Lower lobe of right lung (tissue), 2 donors: ENCODE results near the gene ACCS. TPM values are rescaled to one million over a fixed set of nuclear protein-coding genes. Genes with fewer than 3 reads are reported as not detected.
A peak's percentile ranks its signal among the peaks of the same experiment; 100 is the strongest.

Experiments
- ATAC-seq, 2 donors: fragments of 200-7000 bp; cut with Tn5 transposase; one replicate each; pipeline ENCODE4 v1.9.1; 2020 to 2022; ENCODE audit warnings: mild to moderate bottlenecking in 2 of 2, moderate library complexity in 2 of 2
- DNase-seq: peaks from one replicate; pipeline ENCODE4 v3.0.0-alpha.2; 2020
- H3K27ac ChIP-seq: fragments of 200-600 bp; one replicate; pipeline ENCODE4 v1.8.0; 2022
- H3K27me3 ChIP-seq: fragments of 200-600 bp; one replicate; pipeline ENCODE4 v1.8.0; 2022; ENCODE audit warnings: low read depth
- H3K36me3 ChIP-seq: fragments of 200-600 bp; one replicate; pipeline ENCODE4 v1.8.0; 2022; ENCODE audit warnings: mild to moderate bottlenecking
- H3K4me1 ChIP-seq: fragments of 200-600 bp; one replicate; pipeline ENCODE4 v1.8.0; 2022
- H3K4me3 ChIP-seq: fragments of 200-600 bp; one replicate; pipeline ENCODE4 v1.8.0; 2022; ENCODE audit warnings: mild to moderate bottlenecking
- H3K9me3 ChIP-seq: fragments of 200-600 bp; one replicate; pipeline ENCODE4 v1.8.0; 2022
- CTCF ChIP-seq: fragments of 200-600 bp; IDR thresholded peaks from one replicate; pipeline ENCODE4 v1.8.0; 2022; ENCODE audit warnings: antibody characterized with exemption, mild to moderate bottlenecking
- intact Hi-C: fragments of 100-400 bp; cut with DNase I; formaldehyde crosslinking; loops from one replicate; pipeline ENCODE4 v1.11.0; 2022
- total RNA-seq: library from RNA; stranded (reverse); fragmentation: NEBNext Ultra II Directional; extraction: Animal tissue kit (Norgen Biotek cat#: 25700); gene quantifications from one replicate; pipeline ENCODE4 v1.2.1, GENCODE V29; 2021
- donor health status: DM: no; HTN: yes; CAD: no; lungs with severe emphysema.

The ACCS gene
- total RNA-seq, 1 donor from 2014 or later = 31.4 TPM

GRCh38 chr11:44101098-44101497 is 35.0 kb downstream of the ACCS start:
- ATAC-seq (no peak), DNase-seq (no peak)
- Histone ChIP-seq H3K4me1 (peaks cover 10% of the 10 kb centered on the region), H3K4me3 (no peak overlapping the region), H3K27ac (no peak overlapping the region), H3K36me3 (peaks cover 5% of the 10 kb centered on the region), H3K9me3 (no peaks in the 10 kb centered on the region), H3K27me3 (no peaks in the 10 kb centered on the region)
- intact Hi-C loops = no loop called here
- TF ChIP-seq CTCF = no peak

GRCh38 chr11:44104481-44105294 is 38.6 kb downstream of the ACCS start:
- H3K36me3 ChIP-seq = peaks cover 27% of the 10 kb centered on the region
- intact Hi-C loops = no loop called here
- no peaks in the 10 kb centered on the region for H3K27me3 ChIP-seq
- DNase-seq = no peak
- no peak overlapping the region for H3K27ac ChIP-seq
- H3K9me3 ChIP-seq = no peaks in the 10 kb centered on the region
- H3K4me1 ChIP-seq = no peaks in the 10 kb centered on the region
- TF ChIP-seq CTCF = no peak
- H3K4me3 ChIP-seq = no peak overlapping the region
- ATAC-seq = no peak

DNA sequence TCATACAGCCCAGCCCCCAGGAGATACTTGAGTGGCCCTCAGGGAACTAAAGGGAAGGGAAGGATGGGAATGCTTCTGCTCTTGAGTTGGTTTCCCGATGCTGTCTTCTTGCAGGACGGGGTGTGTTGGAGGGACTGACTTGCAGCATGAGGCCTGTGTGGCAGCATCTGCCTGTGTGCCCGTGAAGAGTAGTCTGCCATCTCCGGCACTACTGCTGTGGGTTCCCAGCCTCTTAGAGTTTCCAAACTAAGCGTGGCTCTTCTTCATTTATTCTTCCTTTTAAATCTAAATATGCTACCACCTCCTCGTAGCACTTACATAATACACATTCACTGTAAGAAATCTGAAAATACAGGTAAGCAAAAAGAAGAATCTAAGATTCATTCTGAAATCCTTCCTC is 42.2 kb downstream of the ACCS start:
- no peak overlapping the region for H3K4me3 ChIP-seq
- TF ChIP-seq CTCF = no peak
- no peak overlapping the region for H3K27ac ChIP-seq
- intact Hi-C loops = no loop called here
- H3K9me3 ChIP-seq = no peaks in the 10 kb centered on the region
- H3K27me3 ChIP-seq = no peaks in the 10 kb centered on the region
- DNase-seq = no peak
- peaks cover 39% of the 10 kb centered on the region for H3K36me3 ChIP-seq
- ATAC-seq = no peak
- H3K4me1 ChIP-seq = peaks cover 16% of the 10 kb centered on the region

GRCh38 chr11:44110231-44110679 is 44.2 kb downstream of the ACCS start:
- Histone ChIP-seq H3K36me3 (peaks cover 54% of the 10 kb centered on the region), H3K27me3 (no peaks in the 10 kb centered on the region), H3K4me3 (no peak overlapping the region), H3K9me3 (no peaks in the 10 kb centered on the region), H3K27ac (no peak overlapping the region), H3K4me1 (peaks cover 16% of the 10 kb centered on the region)
- DNase-seq = no peak
- intact Hi-C loops = no loop called here
- ATAC-seq = peak; percentile 79
- peak; percentile 72 for TF ChIP-seq CTCF

DNA sequence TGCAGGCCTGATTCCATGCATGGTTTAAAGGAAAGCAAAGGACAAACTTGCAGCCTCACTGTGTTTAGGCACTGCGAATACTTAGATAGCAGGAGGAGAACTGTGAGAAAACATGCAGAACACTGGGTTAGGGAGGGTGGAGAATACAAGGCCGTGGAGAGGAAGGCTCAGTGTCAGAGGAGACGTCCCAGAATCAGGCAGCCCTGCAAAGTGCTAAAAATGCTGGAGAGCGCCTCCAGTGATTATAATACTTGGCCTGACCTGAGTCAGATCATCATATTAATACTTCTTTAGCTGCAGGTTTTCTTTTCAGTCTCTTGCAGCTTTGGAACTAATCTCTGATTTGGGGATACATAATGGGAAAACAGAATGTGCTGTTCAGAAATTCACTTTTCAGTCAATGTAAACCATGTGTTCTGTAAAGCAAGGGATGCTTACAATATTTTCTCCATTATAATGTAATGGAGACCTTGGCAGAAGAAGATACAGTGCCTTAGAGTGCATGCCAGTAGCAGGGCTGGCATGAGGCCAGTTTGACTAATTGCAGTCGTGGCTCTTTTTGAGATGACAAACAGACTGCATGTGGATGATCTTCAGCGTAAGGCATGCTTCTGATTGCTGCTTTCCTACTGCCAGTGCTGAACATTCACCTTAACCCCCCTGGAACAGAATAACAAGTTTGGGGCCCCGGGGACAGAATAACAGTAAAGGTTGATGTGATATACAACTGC is 46.2 kb downstream of the ACCS start:
- peaks cover 66% of the 10 kb centered on the region for H3K36me3 ChIP-seq
- H3K9me3 ChIP-seq = no peaks in the 10 kb centered on the region
- ATAC-seq = no peak
- intact Hi-C loops = no loop called here
- no peak for DNase-seq
- H3K4me1 ChIP-seq = peaks cover 16% of the 10 kb centered on the region
- no peaks in the 10 kb centered on the region for H3K27me3 ChIP-seq
- H3K4me3 ChIP-seq = no peak overlapping the region
- H3K27ac ChIP-seq = no peak overlapping the region
- no peak for TF ChIP-seq CTCF
